Activated T-cell treated with anti-CD3 and anti-CD28 coated beads, Interleukin-2, amount 50 U/mL, for 1 hour (primary cell): ENCODE results near the gene TUBE1.
"Not testable (repeated sequence)": the region's sequence is repeated elsewhere in the genome, so short reads cannot be mapped to it uniquely, and the experiment has no call there.

Experiments
- DNase-seq: peaks from one replicate; pipeline ENCODE4 v3.0.0-alpha.2; 2020

TUBE1 gene, protein sequence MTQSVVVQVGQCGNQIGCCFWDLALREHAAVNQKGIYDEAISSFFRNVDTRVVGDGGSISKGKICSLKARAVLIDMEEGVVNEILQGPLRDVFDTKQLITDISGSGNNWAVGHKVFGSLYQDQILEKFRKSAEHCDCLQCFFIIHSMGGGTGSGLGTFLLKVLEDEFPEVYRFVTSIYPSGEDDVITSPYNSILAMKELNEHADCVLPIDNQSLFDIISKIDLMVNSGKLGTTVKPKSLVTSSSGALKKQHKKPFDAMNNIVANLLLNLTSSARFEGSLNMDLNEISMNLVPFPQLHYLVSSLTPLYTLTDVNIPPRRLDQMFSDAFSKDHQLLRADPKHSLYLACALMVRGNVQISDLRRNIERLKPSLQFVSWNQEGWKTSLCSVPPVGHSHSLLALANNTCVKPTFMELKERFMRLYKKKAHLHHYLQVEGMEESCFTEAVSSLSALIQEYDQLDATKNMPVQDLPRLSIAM

DNA sequence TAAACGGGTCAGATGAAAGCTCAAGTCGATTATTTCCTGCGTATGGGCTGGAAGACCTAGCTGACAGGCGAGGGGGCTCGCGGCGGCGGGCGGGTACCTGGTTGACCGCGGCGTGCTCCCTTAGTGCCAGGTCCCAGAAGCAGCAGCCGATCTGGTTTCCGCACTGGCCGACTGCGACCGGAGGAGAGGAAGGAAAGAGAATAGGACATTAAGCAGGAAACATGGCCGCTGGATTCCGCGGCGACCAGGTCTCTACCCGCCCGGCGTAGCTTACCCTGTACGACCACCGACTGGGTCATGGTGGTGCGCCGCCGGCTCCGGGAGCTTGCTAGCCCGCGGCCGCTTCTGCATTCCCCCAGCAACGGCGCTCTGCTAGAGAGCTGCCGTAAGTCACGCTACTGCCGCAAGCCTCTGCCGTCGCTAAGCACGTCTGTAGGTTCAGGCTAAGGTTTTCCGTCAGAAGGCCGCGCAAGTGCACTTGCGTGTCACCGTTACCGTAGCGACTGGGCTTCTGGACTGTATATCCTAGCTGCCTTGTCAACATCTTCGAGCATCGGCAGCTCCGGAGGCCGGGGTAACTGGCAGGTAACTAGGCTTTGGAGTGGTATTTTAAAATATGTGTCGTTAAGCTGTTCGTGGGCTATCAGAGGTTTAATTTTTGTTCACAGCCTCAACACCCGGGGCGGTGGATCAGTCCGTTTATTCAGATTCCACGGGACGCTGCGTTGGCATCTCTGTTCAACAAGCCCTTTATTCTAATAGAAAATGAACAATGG, at the start of gene TUBE1, which contains the start of gene FAM229B:
TUBE1 (minus strand) TSS at position 347 of the 776 bp plus-strand sequence; CDS start at position 299, 48 bp downstream.
FAM229B (plus strand) TSS at position 456 of the 776 bp plus-strand sequence. CDS start 11,693 bp downstream, outside the sequence.
- peak; percentile 84 for DNase-seq

DNA sequence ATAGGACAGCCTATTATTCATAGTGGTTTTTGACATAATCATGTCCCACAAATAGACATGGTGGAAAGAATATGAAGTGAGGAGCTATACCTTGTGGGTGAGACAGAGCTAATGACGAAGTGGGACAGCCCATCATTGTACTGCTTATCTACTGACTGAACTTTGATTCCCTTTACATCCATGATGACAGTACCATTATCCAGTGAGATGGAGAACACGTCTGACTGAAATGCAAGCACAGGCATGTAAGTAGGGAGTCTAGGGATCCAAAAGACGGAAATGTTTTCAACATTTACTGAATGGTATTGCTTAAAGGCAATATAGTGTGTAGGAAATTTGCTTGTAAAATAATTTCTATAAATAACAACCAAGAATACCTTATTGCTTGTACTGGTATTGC, 43.6 kb upstream of the TUBE1 start:
- no peak for DNase-seq

DNA sequence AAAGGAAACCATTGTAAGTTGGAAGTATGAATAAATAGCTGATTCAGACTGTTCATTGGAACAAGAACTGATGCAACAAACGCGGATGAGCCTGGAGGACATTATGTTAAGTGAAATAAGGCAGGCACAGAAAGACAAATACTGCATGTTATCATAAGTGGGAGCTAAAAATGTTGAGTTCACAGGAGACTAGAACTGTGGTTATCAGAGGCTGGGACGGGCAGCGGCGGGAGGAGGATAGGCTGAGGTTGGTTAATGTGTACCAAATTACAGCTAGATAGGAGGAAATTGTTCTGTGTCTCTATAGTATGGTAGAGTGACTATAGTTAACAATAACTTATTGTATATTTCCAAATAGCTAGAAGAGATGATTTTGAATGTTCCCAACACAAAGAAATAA, 40.9 kb upstream of the TUBE1 start:
- DNase-seq: no peak

DNA sequence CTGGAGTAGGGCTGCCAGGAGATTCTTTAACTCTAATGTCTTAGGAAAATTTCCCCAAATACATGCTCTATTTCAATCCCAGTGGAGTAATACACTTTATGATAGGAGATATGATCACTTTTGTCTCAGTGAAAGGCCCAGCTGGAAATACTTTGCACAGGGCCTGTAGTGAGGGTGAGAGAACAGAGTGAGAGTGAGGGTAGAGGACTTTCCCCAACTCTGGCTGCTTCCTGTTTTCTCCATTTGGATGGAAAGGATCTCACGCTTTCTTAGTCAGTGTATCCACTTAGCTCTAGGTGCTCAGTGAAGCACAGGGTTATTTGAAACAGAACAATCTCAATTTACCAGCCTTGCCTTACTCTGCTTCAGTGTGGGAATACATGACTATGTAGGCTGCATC, 36.7 kb upstream of the TUBE1 start:
- no peak for DNase-seq

DNA sequence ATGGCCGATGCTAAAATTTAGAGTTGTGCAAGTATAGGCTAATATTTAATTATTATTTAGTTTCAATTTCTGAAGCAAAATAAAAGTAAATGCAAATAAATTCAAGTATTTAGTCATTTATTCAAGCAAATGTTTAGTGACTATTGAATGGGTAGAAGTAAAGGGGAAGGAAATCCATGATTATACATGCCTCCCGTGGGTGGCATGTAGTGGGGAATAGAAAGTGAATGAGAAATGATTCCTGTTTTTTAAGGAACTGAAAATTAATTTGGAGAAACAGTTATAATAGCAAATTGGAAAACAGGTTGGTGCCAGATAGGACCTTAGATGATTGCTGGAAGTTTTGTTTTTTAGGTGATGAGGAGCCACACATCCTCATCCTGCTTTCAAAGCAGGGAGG, 35.5 kb upstream of the TUBE1 start:
- no peak for DNase-seq

DNA sequence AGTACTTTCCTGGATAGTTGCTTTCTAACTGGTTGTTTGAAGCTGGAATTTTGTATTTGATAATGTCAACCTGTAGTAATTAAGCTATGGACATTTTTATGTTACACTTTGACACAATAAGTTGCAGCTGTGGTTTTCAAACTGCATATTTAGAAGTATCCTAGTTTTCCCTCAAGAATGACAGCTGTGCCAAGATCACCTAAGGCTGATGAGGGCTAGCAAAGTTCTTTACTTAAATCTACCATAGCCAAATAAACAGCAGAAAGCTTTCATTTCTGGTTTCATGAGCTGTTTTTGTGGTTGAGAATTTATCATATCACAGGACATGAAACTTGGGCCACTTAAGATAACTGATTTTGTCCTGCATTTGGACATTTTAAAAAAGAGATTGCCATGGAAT, 30.8 kb upstream of the TUBE1 start:
- no peak for DNase-seq

DNA sequence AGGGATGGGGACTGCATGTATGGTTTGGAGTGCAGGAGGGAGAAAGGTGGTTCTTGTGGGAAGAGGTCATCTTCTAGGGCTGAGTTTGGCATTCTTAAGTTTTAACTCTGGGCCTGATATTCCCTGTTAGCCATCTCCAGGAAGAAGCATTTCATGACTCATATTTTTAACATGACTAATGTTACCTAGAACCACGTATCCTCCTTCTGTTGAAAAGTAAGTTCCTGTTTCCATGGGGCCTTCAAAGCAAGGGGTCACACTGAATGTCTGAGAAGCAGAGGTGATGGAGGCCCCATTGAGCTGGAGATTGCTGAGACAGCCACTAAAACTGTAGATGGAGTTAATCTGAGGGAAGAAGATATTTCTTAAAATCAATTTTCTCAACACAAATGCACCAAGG, 30.3 kb upstream of the TUBE1 start:
- DNase-seq: no peak

DNA sequence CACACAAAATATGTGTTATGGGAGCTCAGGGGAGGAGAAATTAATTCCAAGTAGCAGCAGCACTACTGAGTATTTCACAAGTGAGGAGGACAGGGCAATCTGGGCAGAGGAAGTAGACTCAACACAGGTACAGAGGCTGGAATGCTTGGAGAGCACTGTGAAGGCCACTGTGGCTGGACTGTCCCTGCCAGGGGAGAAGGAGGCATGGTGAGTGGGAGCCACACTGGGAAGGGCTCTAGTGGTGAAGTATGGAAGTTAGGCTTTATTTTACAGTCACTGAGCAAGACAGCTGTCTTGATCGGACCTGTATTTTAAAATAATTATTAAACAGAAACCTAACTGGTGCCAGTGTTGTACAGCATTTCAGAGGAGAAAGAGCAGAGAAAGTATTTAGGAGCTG, 28.9 kb upstream of the TUBE1 start:
- DNase-seq: no peak

DNA sequence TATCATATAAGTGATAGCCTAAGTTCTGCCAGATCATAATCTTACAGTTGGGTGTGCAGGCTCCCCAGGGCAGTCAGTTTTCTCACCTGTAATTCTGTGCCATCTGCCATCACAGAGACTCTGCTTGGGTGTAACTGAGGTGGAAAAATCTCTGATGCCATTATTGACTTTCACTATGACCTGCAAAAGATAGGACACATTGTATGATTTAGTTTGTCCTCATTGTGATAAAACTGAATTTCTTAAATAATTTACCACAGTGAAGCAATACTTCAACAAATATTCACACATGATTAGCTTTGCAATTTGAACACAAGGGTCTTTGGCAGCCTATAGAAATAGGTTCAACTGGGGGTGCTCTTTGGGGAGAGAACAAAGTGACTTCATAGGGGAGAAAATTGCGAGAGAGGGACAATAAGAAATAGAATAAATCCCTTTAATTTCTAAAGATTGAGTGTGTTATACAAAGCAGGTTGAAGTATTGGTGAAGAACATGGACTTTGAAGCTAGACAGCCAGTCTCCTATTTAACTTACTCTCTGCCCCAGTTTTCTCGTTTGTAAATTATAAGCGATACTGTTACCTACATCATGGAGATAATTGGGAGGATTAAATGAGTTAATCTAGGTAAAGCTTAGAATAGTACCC, 27.4 kb upstream of the TUBE1 start:
- no peak for DNase-seq

DNA sequence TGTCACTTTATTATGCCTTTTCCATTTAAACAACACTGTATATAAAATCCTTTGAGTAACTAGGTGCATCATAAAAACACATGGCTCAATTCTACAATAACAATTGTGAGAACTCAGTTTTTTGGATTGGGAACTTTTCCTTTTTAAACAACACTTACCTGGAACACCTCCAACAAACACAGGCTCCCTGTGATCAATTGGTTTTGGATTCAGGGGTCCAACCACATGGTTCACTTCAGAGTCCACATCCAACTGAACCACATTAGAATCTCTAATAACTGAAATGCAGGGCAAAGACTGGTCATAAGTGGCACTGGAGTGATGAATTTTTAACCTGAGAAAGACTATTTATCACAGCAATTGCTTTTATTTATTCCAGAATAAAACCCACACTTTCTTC, 26.6 kb upstream of the TUBE1 start:
- DNase-seq: no peak

DNA sequence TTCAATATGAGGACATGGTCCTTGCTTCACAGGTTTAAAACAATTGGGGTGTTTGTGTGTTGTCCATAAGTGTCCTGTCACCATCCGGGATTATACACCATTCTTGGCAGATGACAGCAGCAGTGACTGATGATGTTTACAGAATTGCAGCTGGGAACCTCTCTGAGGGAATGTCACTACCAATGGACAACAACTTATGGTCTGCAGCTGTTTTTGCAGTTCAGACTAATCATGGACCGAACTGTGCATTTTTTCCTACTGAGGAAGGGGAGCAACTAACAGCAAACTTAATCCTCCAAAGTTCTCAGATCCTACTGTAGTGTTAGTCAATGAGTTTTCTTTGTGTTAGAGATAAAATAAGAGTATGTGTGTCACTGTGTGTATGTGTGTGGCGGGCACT, 26.1 kb upstream of the TUBE1 start:
- no peak for DNase-seq

DNA sequence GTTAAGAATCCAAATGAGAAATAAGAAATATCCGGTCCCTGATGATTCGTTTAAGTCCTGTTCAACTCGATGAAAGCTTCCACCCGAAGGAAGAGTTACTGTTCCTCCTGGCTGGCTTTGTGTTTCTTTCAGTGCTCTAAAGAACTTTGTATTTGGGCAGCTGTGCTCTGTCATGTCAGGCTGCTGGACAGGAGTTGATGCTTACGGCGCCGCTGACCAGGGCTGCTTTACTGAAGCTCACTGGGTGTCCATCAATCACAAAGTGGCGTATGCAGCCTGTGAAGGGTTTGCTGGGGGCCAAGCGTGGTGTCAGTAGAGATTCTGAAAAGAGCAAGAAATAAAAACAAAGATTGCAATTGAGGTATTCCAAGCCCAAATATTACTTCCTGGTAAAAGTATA, 22.0 kb upstream of the TUBE1 start:
- no peak for DNase-seq

DNA sequence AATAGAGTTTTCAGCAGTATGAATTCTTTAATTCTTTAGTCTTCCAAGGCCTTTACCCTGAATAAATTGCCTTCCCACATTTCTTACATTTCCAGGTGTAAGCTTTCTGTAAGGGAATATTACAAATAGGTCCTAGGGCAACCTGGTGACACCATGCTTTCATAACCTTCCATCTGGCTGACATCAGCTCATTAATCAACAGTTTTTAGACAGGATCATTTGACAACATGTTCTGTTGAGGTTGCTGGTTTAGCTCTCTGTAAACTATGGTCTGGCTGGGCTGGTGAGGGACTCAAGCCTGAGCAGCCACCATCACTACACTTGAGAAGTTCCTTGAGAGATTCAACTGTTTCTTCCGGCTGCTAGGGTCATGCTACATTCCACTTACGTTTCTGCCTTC, 19.3 kb upstream of the TUBE1 start:
- DNase-seq: no peak

DNA sequence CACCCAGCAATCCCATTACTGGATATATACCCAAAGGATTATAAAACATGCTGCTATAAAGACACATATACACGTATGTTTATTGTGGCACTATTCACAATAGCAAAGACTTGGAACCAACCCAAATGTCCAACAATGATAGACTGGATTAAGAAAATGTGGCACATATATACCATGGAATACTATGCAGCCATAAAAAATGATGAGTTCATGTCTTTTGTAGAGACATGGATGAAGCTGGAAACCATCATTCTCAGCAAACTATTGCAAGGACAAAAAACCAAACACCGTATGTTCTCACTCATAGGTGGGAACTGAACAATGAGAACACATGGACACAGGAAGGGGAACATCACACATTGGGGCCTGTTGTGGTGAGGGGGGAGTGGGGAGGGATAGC, 18.7 kb upstream of the TUBE1 start:
- DNase-seq: not testable (repeated sequence)

DNA sequence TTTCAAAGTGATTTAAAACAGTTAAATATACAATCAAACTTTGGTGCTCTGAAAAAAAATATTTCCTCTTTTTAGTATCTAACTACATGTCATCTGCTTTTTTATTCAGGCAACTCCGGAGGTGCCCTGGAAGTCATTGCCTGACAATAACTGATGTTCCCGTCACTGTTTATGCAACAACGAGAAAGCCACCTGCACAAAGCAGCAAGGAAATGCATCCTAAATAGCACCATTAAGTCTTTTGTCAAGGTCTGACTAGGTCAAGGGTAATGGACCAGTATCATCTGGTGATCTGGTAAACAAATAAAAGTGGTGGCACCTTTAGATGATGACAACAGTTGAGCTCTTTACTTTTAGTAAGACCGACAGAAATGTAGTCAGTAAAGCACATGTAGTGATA, 13.3 kb upstream of the TUBE1 start:
- DNase-seq: no peak

DNA sequence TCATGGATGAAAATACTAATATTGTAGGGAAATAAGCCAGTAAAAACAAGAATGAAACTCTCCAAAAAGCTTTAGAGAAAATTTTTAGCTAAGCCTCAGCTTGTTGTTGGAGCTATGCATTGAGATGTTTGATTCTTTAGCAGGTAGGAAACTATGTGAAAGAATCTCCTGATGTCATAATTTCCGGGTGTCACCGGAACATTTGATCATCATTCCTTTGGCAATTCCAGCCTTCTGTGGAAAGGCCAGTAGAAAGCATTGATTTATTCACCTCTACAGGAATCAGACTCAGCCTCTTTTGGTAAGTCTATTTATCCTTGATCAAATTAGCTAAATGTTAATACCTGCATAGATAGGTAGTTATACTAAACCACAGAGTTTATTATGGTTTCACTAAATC, 9.6 kb upstream of the TUBE1 start:
- no peak for DNase-seq

DNA sequence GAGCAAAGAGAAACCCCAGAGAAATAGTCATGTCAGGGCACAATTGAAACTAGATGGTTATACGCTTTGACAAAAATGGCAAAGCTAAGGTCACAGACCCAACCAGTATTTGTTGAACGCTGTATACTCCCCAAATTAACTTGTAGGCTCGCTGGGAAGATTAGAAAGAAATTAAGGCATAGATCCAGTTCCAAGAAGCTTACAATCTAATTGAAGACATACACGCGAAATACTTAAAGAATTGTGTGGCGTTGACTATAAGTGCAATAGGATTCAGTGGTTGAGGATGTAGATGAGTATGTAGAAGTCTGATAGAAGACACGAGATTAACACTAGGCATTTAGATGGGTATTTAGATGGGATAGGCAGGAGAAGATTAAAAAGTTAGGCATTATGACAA, 634 bp upstream of the TUBE1 start:
- DNase-seq: no peak

DNA sequence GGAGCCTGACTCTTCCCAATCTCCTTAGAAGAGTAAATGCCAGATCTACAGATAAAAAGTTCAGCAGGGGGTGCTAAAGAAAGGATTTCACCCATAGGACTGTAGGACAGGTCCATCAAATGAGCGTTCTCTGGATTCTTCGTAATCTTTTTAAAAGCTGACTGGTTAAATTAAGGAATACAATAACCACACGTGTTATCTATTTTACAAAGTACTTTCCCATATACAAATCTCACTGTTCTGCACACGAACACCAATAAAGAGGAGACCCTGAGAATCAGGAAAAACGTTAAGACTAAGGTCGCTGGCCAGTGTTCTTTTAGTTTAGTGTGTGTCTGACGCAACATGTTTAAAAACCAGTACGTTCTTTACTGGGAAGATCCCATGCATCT, 542 bp downstream of the TUBE1 start:
- no peak for DNase-seq

DNA sequence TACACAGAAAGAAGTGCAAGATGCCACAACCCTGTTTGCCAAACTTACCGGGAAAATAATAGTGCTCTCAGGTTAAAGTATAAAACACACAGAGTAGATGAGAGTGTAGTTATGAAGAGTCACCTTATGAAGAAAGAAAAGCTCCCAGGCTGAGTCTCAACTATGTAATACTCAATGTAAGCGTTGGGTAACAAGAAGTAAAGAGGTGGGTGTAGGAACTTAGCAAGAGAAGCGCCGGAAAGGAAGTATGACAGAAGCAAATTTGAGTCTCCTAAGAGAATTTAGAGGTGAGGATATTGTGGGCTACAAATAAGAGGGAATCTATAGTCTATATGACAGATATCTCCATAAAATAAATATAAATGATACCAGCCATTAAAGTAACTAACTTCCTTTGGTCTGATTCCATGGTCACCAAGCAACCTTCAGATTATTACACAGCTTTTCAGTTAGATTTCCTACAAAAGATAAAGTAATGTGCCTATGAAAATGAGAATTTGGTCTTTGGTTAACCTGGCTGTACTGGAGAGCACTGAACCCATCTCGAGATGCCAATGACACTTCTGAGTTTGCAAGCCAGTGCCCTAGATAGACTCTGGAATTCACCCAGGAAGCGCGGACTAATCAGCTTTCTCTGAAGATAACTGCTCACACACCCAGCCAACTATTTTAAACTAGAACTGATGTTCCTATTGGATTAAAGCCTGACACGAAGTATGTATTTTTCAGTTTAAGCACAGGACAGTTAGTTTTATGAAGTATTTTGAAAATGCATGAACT, 1.8 kb downstream of the TUBE1 start:
- DNase-seq: no peak

DNA sequence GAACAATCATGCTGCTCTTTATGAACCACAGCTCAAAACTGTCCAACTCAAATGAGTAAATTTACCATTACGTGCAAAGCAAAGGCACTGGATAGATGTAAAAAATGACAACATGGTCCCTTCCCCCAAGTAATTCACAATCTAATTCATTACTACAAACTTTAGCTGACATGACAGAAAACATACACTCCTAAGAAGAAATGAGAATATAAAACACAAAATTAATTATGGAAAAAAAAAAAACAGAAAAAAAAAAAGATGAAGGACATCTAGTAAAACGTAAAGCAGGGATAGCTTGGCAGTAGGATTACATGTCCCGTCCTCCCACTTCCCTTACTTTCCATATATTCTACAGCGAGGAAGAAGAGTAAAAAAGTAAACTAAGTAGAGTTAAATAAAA, 5.7 kb downstream of the TUBE1 start:
- no peak for DNase-seq

DNA sequence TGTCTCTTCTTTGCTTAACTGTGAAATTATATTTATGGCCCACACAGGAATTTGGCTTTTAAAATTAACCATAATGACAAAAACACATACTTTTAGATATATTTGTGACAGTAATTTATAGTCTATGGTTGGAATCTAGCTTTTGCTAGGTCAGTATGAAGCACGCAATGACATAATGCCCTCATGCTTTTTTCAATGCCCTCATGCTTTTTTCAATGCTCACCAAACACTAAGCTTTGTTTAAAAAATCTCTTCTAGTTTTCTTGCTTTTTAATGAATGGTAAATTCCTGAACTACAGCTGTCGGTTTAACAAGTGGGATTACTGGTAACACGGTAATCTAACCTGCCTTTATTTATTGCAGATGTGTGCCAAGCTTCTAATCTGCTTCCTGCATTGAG, 20.7 kb downstream of the TUBE1 start:
- no peak for DNase-seq

DNA sequence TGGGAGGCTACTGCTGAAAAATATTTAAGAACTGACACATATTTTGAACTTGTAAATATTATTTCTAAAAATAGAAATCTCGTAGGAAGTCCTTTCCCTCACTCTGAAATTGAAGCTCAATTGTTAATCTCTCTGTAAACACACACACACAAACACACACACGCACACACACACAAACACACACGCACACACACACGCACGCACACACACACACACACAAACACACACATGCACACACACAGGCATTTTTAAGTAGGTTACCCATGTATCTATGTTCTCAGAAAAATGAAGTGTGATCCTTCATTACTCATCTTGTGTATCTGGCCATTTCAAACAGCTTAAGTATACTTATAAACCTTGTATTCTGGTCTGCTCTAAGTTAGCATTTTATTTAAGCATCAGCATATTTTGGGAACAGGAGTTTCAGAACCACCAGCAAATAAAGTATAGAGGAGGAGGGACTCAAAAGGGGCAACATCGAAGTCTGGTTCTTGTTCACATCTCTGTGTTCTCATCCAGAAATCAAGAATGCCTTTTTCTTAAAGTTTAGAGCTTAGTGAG, 21.8 kb downstream of the TUBE1 start:
- no peak for DNase-seq

DNA sequence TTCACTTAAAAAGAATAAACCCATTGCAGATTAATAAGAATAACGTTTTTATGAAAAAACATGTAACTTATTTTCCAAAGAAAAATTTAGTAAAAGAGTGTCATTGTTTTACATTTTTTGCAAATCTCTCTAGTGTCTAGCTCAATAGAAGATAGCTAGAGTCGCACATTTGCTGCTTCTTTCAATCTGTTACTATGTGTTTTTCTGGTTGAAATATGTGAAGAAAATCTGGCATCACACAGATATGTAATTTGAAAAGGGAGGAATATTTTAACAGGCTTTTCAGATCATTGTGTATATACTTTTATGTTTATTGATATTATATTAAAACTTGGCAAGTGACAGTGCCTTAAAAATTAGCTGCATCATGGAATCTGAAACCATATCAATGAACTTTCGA, 24.3 kb downstream of the TUBE1 start:
- DNase-seq: no peak
